Liver (tissue), 9 donors: ENCODE data around the gene DUOXA2. TPM values are rescaled to one million over a fixed set of nuclear protein-coding genes. Genes with fewer than 3 reads are reported as not detected.
A peak's percentile ranks its signal among the peaks of the same experiment; 100 is the strongest.
"Not testable (repeated sequence)": the region's sequence is repeated elsewhere in the genome, so short reads cannot be mapped to it uniquely, and the experiment has no call there.

Experiments used
- DNase-seq: peaks from one replicate; pipeline ENCODE4 v3.0.0-alpha.2; 2017; ENCODE audit warnings: low spot score
- H3K27ac ChIP-seq, 2 donors: one replicate each; pipeline ENCODE4 v1.7.0; 2013; ENCODE audit warnings: inconsistent platforms in 2 of 2, low read length in 2 of 2, control low read depth in 1 of 2, low read depth in 1 of 2, mild to moderate bottlenecking in 1 of 2
- H3K27me3 ChIP-seq, 4 donors: one replicate each; pipeline versions ENCODE4 v1.6.1 to v1.7.0; 2013; ENCODE audit warnings: low read length in 3 of 4, inconsistent platforms in 1 of 4, mild to moderate bottlenecking in 1 of 4, moderate library complexity in 1 of 4; ENCODE audit not compliant: control insufficient read depth in 4 of 4, insufficient read depth in 4 of 4
- H3K36me3 ChIP-seq, 4 donors: one replicate each; pipeline versions ENCODE4 v1.6.1 to v1.7.0; 2013; ENCODE audit warnings: low read length in 3 of 4, mild to moderate bottlenecking in 3 of 4, low read depth in 1 of 4, moderate library complexity in 1 of 4; ENCODE audit not compliant: control insufficient read depth in 4 of 4, insufficient read depth in 3 of 4
- H3K4me1 ChIP-seq, 4 donors: one replicate each; pipeline versions ENCODE4 v1.6.1 to v1.7.0; 2013; ENCODE audit warnings: low read length in 3 of 4, mild to moderate bottlenecking in 3 of 4, moderate library complexity in 1 of 4; ENCODE audit not compliant: control insufficient read depth in 4 of 4, insufficient read depth in 4 of 4
- H3K4me3 ChIP-seq, 3 donors: one replicate each; pipeline versions ENCODE4 v1.6.1 to v1.7.0; 2013; ENCODE audit warnings: low read length in 3 of 3, control low read depth in 1 of 3, low read depth in 1 of 3, mild to moderate bottlenecking in 1 of 3
- H3K9ac ChIP-seq, 2 donors: one replicate each; pipeline ENCODE4 v1.7.0; 2013; ENCODE audit warnings: low read length in 2 of 2, mild to moderate bottlenecking in 2 of 2, moderate library complexity in 2 of 2, control low read depth in 1 of 2, low read depth in 1 of 2
- H3K9me3 ChIP-seq, 4 donors: one replicate each; pipeline versions ENCODE4 v1.6.1 to v1.7.0; 2013; ENCODE audit warnings: low read length in 3 of 4; ENCODE audit not compliant: control insufficient read depth in 4 of 4
- FOXA1 ChIP-seq: IDR thresholded peaks from 2 replicates; pipeline ENCODE4 v1.6.1; 2016; ENCODE audit warnings: antibody characterized with exemption
- FOXA2 ChIP-seq: IDR thresholded peaks from 2 replicates; pipeline ENCODE4 v1.6.1; 2016; ENCODE audit warnings: antibody characterized with exemption
- GABPA ChIP-seq, 2 donors: IDR thresholded peaks in 1 of 2; conservative IDR thresholded peaks in 1 of 2; 2 replicates each; pipeline ENCODE4 v1.6.1; 2016; ENCODE audit warnings: antibody characterized with exemption in 2 of 2, mild to moderate bottlenecking in 1 of 2, moderate library complexity in 1 of 2
- HNF4A ChIP-seq, 2 donors: conservative IDR thresholded peaks; 2 replicates each; pipeline ENCODE4 v1.6.1; 2016; ENCODE audit warnings: antibody characterized with exemption in 2 of 2, mild to moderate bottlenecking in 2 of 2
- JUND ChIP-seq, 2 donors: IDR thresholded peaks; 2 replicates each; pipeline ENCODE4 v1.6.1; 2016; ENCODE audit warnings: antibody characterized with exemption in 2 of 2
- NR2F2 ChIP-seq: IDR thresholded peaks from 2 replicates; pipeline ENCODE4 v1.6.1; 2016; ENCODE audit warnings: antibody characterized with exemption
- RAD21 ChIP-seq, 2 donors: IDR thresholded peaks; 2 replicates each; pipeline ENCODE4 v1.6.1; 2016; ENCODE audit warnings: antibody characterized with exemption in 2 of 2, mild to moderate bottlenecking in 2 of 2
- REST ChIP-seq: IDR thresholded peaks from 2 replicates; pipeline ENCODE4 v1.6.1; 2016; ENCODE audit warnings: antibody characterized with exemption, mild to moderate bottlenecking
- RXRA ChIP-seq, 2 donors: IDR thresholded peaks; 2 replicates each; pipeline ENCODE4 v1.6.1; 2017 to 2018; ENCODE audit warnings: antibody characterized with exemption in 2 of 2, mild to moderate bottlenecking in 1 of 2
- SP1 ChIP-seq: IDR thresholded peaks from 2 replicates; pipeline ENCODE4 v1.6.1; 2018; ENCODE audit warnings: antibody characterized with exemption, mild to moderate bottlenecking
- WGBS: extraction: QIAGEN DNeasy Blood & Tissue Kit; methylation state at CpG from one replicate; pipeline ENCODE4 v1.1.7; 2013; 5-methylcytosine and 5-hydroxymethylcytosine counted together
- polyA plus RNA-seq, 2 donors: library from polyadenylated mRNA; stranded (reverse) in 1 of 2; unstranded in 1 of 2; fragments of 200-250 nt in 1 of 2; fragments of >200 nt in 1 of 2; fragmentation: Nextera tagmentation in 1 of 2; extraction: Ambion mirVana in 1 of 2; gene quantifications; one replicate each; pipeline versions ENCODE4 v1.2.1 to v1.2.3, GENCODE V29; 2013 to 2015
- total RNA-seq, 2 donors: library from RNA; depleted of rRNA; stranded (reverse); fragments of >200 nt; gene quantifications; one replicate each; pipeline ENCODE4 v1.2.3, GENCODE V29; 2014
- donor health status: healthy.
- donor health status: healthy.
- donor health status: healthy.
- donor health status: healthy.
- donor health status: healthy.

DUOXA2 gene
- total RNA-seq (not detected), polyA plus RNA-seq (under 1 TPM in 1 of 2 donors, not detected in 1; 0.07 TPM)

GRCh38 chr15:45114076-45114750, at the start of gene DUOXA2, which contains the start of gene DUOX2:
TSS of gene DUOXA2 (plus strand) at chr15:45114326. CDS start at chr15:45114606, 280 bp downstream.
TSS of gene DUOX2 (minus strand) at chr15:45114172. CDS start at chr15:45113411, 761 bp downstream.
- H3K9ac ChIP-seq, result no peak within 1 kb of the TSS
- H3K27ac ChIP-seq, result no peak within 1 kb of the TSS
- H3K36me3 ChIP-seq, result no peaks in the 10 kb centered on the region
- no peak for DNase-seq
- TF ChIP-seq REST (no peak), SP1 (no peak), RAD21 (IDR thresholded peaks at IDR 0.05) (no peak), FOXA2 (no peak)
- no peaks in the 10 kb centered on the region for H3K9me3 ChIP-seq
- 3% methylated on average over 42 of the region's 42 CpGs for WGBS
- peak within 1 kb of the TSS in 1 of 3 donors; percentile 18 for H3K4me3 ChIP-seq
- peaks cover 14 to 43% (median 28%) of the 10 kb centered on the region in 4 donors for H3K4me1 ChIP-seq
- peaks cover 4 to 15% (median 8%) of the 10 kb centered on the region in 4 donors for H3K27me3 ChIP-seq

GRCh38 chr15:45064386-45064785, 49.7 kb upstream of the DUOXA2 start:
- H3K9ac ChIP-seq, result no peak overlapping the region
- DNase-seq, result no peak
- TF ChIP-seq FOXA2, result no peak
- no peak for TF ChIP-seq FOXA1
- no peak for TF ChIP-seq REST
- TF ChIP-seq NR2F2, result peak; percentile 20
- no peak for TF ChIP-seq RAD21 (IDR thresholded peaks at IDR 0.05)
- TF ChIP-seq HNF4A (conservative IDR thresholded peaks at IDR 0.05), result peak in 1 of 2 donors; percentile 50
- no peak for TF ChIP-seq GABPA (IDR thresholded peaks at IDR 0.05 in 1 of 2, conservative IDR thresholded peaks at IDR 0.05 in 1 of 2)
- TF ChIP-seq JUND (IDR thresholded peaks at IDR 0.05), result no peak
- TF ChIP-seq RXRA (IDR thresholded peaks at IDR 0.05), result peak in 1 of 2 donors; percentile 38

GRCh38 chr15:45069942-45070360, 44.2 kb upstream of the DUOXA2 start:
- not testable (repeated sequence) for H3K4me3 ChIP-seq, DNase-seq, H3K9ac ChIP-seq, H3K4me1 ChIP-seq, H3K27me3 ChIP-seq, H3K9me3 ChIP-seq
- WGBS, result 90% methylated on average over 5 of the region's 6 CpGs
- Histone ChIP-seq H3K36me3 (peaks cover 9 to 23% (median 11%) of the 10 kb centered on the region in 4 donors), H3K27ac (peak overlapping the region in 1 of 2 donors; percentile 7)

More at GRCh38 chr15:45064386-45064785, 49.7 kb upstream of the DUOXA2 start:
- Histone ChIP-seq H3K27ac (no peak overlapping the region), H3K36me3 (peaks cover 9 to 24% (median 9%) of the 10 kb centered on the region in 4 donors), H3K9me3 (no peaks in the 10 kb centered on the region), H3K4me3 (no peak overlapping the region), H3K4me1 (peaks cover 0 to 5% (median 1%) of the 10 kb centered on the region in 4 donors), H3K27me3 (no peaks in the 10 kb centered on the region)
- 53% methylated on average over 4 of the region's 4 CpGs for WGBS

GRCh38 chr15:45073602-45074001, 40.5 kb upstream of the DUOXA2 start:
- H3K4me1 ChIP-seq, DNase-seq, H3K27ac ChIP-seq, H3K36me3 ChIP-seq, H3K4me3 ChIP-seq, H3K27me3 ChIP-seq, H3K9ac ChIP-seq, H3K9me3 ChIP-seq: not testable (repeated sequence)
